Measurements from ENCODE around the gene LBX1.
"Not testable (repeated sequence)": the region's sequence is repeated elsewhere in the genome, so short reads cannot be mapped to it uniquely, and the experiment has no call there.

The LBX1 gene

DNA sequence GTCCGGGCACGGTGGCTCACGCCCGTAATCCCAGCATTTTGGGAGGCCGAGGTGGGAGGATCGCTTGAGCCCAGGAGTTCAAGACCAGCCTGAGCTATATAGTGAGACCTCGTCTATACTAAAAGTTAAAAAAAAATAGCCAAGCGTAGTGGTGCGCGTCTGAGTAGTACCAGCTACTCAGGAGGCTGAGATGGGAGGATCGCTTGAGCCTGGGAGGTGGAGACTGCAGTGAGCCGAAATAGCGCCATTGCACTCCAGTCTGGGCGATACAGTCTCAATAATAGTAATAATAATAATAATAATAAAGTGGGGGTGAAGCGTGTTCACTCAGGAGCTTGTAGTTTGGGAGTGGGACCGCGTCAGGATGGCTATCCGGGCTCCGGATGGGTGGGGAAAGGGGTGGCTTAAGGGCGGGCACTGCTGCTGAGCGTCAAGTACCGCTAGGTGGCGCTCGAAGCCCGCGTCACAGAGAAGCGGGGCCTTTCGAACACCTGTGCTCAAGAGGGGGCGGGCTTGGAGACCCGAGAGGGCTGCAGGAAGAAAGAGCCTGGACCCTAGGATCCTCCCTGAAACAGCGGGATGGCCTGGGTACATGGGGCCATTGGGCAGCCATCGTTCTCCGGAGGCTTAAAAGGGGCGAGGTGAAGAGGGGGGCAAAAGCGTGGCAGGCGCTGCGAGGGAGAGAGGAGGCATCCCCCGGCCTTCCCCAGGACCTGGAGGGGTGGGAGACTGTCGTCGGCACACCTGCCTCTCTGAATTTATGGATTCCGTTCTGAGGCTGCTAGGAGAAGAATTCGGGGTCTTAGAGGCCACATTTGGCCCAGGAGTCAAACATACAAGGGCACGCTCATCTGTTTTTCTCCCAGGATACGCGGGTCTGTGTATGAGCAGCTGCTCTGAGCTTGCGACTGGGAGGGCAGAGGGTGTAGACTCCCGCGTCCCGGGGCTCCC is 14.5 kb downstream of the LBX1 start:
- DNase-seq (ENCODE audit: low read depth in 3 of 3, low spot score in 1 of 3), result peak; percentile 43 to 71 (median 50)

DNA sequence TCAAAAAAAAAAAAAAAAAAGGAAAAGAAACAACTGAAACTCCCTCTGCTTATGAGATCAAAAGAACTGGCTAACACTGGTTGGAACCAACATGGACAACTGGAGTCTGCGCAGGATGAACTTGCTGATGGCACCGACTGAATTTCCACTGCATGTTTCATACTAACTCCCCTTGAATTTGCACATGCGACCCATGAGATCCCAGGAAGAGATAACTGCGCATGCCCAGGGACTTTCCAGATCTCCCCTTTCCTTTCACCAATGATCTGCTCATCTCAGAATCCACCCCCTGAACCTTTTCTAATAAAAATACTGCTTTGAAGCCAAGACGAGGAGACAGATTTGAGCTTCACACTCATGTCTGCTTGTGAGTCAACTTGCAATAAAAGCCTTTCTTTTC is 20.7 kb downstream of the LBX1 start:
- DNase-seq (ENCODE audit: low read depth in 3 of 3, low spot score in 1 of 3), result no peak

DNA sequence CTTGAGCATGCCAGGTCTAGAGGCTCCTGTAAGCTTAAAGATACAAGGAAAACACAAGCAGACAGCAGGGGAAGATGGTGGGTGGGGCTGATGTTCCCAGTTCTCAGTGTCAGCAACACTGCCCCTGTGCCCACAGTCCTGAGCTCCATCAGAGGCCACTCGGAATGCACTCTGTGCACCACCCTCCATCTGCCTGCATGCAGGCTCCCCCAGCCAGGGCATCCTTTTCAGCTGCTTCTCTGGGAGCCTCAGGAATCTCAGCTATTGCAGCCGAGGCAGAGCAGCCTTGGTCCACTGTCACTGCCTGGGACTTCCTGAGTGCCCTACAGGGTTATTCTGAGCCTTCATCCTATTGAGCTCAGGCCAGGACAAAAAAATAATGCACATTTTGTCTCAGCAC is 22.2 kb downstream of the LBX1 start:
- DNase-seq (ENCODE audit: low read depth in 3 of 3, low spot score in 1 of 3), result no peak

DNA sequence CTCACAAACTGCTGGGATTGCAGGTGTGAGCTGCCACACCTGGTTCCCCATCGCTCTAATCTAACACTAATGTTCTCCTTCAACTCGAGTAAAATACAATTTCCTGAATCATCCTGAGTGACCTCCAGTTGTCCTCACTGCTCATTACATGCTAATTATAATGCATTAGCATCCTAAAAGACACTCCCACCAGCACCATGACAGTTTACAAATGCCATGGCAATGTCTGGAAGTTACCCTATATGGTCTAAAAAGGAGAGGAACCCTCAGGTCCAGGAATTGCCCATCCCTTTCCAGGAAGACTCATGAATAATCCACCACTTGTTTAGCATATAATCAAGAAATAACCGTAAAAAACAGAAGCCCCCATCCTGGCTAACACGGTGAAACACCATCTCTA is 26.6 kb downstream of the LBX1 start:
- not testable (repeated sequence) for DNase-seq (ENCODE audit: low read depth in 3 of 3, low spot score in 1 of 3)

DNA sequence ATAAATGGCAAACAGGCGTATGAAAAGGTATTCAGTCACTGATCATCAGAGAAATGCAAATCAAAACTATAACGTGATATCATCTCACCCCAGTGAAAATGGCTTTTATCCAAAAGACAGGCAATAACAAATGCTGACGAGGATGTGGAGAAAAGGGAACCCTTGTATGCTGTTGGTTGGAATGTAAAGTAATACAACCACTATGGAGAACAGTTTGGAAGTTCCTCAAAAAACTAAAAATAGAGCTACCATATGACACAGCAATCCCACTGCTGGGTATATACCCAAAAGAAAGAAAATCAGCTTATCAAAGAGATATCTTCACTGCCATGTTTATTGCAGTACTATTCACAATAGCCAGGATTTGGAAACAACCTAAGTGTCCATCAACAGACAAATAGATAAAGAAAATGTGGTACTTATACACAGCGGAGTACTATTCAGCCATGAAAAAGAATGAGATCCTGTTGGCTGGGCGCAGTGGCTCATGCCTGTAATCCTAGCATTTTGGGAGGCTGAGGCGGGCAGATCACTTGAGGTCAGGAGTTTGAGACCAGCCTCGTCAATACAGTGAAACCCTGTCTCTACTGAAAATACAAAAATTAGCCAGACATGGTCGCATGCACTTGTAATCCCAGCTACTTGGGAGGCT is 30.8 kb downstream of the LBX1 start:
- DNase-seq (ENCODE audit: low read depth in 3 of 3, low spot score in 1 of 3), result not testable (repeated sequence)

DNA sequence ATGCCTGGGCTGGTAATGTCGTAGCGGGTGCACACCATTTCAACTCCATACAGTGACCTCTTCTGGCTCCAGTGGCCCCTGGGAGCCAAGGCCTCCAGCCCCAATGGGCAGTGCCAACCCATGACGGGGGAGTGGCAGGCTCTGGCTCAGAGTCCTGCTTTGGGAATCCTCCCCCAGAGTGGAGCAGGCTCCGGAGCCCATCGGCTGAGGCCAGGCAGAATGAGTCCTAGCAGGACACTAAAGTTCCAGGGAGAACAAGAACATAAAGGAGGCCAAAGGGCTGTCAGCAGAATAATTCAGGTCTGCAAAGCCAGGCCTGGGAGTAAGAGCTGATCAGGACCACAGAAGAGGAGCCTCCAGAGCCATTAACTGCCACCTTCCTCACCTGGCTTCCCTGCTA is 33.3 kb downstream of the LBX1 start:
- DNase-seq (ENCODE audit: low read depth in 3 of 3, low spot score in 1 of 3), result no peak

DNA sequence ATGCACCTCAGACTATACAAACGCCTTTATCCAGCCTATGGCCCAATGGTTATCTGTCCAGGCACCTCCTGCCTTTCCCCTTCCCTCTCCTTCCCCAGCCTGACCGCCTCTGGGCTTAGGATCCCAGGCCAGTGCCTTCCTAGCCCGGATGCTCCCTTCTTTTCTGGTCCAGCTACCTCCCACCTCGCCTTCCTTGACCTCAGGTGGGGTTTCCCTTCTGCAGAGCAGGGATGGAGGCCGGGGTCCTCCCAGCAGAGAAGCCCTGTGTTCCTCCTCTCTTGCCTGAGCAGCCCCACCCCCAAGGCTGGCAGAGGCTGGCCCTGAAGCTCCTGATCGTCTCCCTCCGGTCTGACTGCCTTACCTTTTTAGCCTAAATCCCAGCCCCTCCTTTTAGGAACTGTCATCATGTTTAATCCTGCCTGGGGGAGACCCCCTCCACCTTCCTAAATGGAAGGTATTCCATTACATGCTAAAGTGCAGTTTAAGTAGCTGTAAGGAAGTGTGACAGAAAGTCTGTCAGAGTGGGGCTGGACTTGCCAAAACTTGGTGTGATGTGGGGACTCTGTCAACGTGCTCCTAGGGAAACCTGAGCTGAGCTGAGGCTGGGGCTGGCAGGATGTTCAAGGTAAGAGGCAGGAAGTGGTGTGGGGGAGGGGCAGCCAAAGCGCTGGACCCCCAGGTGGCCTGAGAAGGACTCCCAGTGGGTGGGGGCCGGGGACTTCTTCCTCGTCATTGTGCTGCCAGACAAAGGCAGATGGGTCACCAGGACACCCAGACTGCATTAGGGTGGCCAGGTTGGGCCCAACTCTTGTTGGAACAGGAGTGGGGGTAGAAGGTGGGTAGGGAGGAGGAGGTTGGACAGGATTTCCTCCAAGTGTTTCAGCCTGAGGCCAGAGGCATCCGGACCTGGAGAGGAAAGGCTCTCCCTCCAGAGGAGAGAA is 39.5 kb downstream of the LBX1 start:
- no peak for DNase-seq (ENCODE audit: low read depth in 3 of 3, low spot score in 1 of 3)

DNA sequence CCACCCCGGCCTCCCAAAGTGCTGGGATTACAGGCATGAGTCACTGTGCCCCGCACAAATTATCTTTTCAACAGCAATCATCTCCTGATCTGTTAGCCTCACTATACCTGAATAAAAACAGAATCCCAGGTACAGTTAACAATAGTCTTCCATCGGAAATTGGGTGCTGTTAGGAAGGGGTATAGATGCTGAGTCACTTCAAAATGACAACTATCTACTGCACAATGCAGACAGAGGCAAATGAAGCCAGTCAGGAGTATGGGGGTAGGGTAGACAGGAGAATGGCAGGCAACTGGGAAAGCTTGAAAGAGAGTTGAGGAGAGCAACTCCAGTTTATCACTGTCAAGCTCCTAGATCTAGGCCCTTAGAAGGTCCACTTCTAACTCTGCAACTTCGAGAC is 40.3 kb downstream of the LBX1 start:
- no peak for DNase-seq (ENCODE audit: low read depth in 3 of 3, low spot score in 1 of 3)

DNA sequence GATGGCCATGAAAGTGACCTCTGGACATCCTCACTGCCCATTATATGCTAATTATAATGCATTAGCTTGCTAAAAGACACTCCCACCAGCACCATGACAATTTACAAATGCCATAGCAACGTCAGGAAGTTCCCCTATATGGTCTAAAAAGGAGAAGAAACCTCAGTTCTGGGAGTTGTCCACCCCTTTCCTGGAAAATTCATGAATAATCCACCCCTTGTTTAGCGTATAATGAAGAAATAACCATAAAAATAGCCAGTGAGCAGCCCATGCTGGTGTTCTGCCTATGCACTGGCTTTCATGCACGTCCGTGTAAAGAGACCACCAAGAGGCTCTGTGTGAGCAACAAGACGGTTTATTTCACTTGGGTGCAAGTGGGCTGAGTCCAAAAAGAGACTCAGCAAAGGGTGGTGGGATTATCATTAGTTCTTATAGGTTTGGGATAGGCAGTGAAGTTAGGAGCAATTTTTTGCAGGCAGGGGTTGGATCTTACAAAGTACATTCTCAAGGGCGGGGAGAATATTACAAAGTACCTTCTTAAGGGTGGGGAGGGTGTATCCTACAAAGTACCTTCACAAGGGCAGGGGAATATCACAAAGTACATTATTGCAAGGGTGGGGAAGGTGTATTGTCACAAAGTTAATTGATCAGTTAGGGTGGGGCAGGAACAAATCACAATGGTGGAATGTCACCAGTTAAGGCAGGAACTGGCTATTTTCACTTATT is 45.6 kb downstream of the LBX1 start:
- no peak for DNase-seq (ENCODE audit: low read depth in 3 of 3, low spot score in 1 of 3)

DNA sequence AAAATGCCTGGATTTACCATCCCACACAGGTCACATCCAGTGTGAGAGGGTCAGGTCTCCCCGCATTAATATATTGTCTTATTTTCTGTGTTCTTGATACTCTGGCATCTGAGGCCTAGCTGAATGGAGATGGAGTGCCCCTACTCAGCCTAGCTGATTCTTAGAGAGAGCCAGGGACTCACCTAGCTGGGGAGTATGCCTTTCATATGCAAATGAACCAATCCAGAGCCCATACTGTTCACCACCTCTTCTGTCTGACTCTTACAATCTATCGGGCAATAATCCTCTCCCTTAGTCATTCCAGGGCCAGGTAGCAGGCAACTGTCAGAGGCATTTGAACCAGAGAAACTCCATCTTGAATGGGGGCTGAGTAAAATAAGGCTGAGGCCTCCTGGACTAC is 46.3 kb downstream of the LBX1 start:
- no peak for DNase-seq (ENCODE audit: low read depth in 3 of 3, low spot score in 1 of 3)
